ENCODE data around the gene TIGD6. TPM values are rescaled to one million over a fixed set of nuclear protein-coding genes. Genes with fewer than 3 reads are reported as not detected.

The TIGD6 gene
- polyA plus RNA-seq, 1 experiment, result 6.5 TPM

- ChIA-PET POLR2A (interaction anchor here (0.7 kb wide), 1 partner anchor 26 kb away, joined by 10 read pairs; no protein-coding TSS in a partner anchor), CTCF (interaction anchor here (0.6 to 1.3 kb wide), 4 partner anchors 13 to 196 kb away, joined by 3 to 7 read pairs (median 3); no protein-coding TSS in a partner anchor)
- no peak for TF ChIP-seq CTCF (IDR thresholded peaks at IDR 0.05; ENCODE audit: low read depth, low read length)
- no peak overlapping the region for H3K27ac ChIP-seq (ENCODE audit: low read depth, low read length)
- H3K27me3 ChIP-seq (ENCODE audit: control insufficient read depth, insufficient read depth, low read length), result no peaks in the 10 kb centered on the region
- H3K9me3 ChIP-seq (ENCODE audit: control insufficient read depth, insufficient read depth, low read length), result no peaks in the 10 kb centered on the region
- no peak overlapping the region for H3K4me3 ChIP-seq (ENCODE audit: low read depth, low read length)
- no peak for DNase-seq (ENCODE audit: low read depth, low spot score)
Measured at GRCh38 chr5:150023136-150023535, 22.7 kb upstream of the TIGD6 start.

DNA sequence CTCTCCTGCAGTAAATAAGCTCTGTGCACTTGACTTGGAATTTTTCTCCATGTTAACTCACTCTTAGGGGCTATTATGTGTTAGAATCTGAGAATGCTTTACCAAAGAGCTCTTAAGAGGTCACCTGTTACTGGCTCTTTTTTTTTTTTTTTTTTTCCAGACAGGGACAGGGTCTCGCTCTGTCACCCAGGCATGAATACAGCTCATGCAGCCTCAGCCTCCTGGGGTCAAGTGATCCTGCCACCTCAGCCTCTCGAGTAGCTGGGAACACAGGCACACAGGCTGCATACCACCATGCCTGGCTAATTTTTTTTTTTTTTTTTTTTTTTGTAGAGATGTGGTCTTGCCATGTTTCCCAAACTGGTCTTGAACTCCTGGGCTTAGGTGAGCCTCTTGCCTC, 22.2 kb upstream of the TIGD6 start:
- H3K27me3 ChIP-seq (ENCODE audit: control insufficient read depth, insufficient read depth, low read length), result no peaks in the 10 kb centered on the region
- ChIA-PET POLR2A (interaction anchor here (0.6 to 0.7 kb wide), 2 partner anchors 25 to 106 kb away, joined by 3 to 10 read pairs; no protein-coding TSS in a partner anchor), CTCF (interaction anchor here (0.6 to 1.4 kb wide), 6 partner anchors 14 to 195 kb away, joined by 3 to 7 read pairs (median 3); no protein-coding TSS in a partner anchor)
- DNase-seq (ENCODE audit: low read depth, low spot score), result no peak
- H3K27ac ChIP-seq (ENCODE audit: low read depth, low read length), result no peak overlapping the region
- no peak for TF ChIP-seq CTCF (IDR thresholded peaks at IDR 0.05; ENCODE audit: low read depth, low read length)
- no peak overlapping the region for H3K4me3 ChIP-seq (ENCODE audit: low read depth, low read length)
- no peaks in the 10 kb centered on the region for H3K9me3 ChIP-seq (ENCODE audit: control insufficient read depth, insufficient read depth, low read length)

- Histone ChIP-seq H3K4me3 (ENCODE audit: low read depth, low read length) (no peak overlapping the region), H3K27ac (ENCODE audit: low read depth, low read length) (peak overlapping the region; percentile 40), H3K27me3 (ENCODE audit: control insufficient read depth, insufficient read depth, low read length) (no peaks in the 10 kb centered on the region), H3K9me3 (ENCODE audit: control insufficient read depth, insufficient read depth, low read length) (no peaks in the 10 kb centered on the region)
- no peak for TF ChIP-seq CTCF (IDR thresholded peaks at IDR 0.05; ENCODE audit: low read depth, low read length)
- ChIA-PET POLR2A (interaction anchor here (0.6 kb wide), 1 partner anchor 106 kb away, joined by 3 read pairs; no protein-coding TSS in a partner anchor), CTCF (interaction anchor here (0.6 to 1.4 kb wide), 5 partner anchors 14 to 192 kb away, joined by 3 to 4 read pairs (median 3); no protein-coding TSS in a partner anchor)
- peak; percentile 47 for DNase-seq (ENCODE audit: low read depth, low spot score)
Measured at GRCh38 chr5:150022158-150022531, 21.7 kb upstream of the TIGD6 start.

GRCh38 chr5:150021491-150022157, 21.2 kb upstream of the TIGD6 start:
- no peak overlapping the region for H3K4me3 ChIP-seq (ENCODE audit: low read depth, low read length)
- no peak for TF ChIP-seq CTCF (IDR thresholded peaks at IDR 0.05; ENCODE audit: low read depth, low read length)
- no peaks in the 10 kb centered on the region for H3K27me3 ChIP-seq (ENCODE audit: control insufficient read depth, insufficient read depth, low read length)
- no peak for DNase-seq (ENCODE audit: low read depth, low spot score)
- H3K9me3 ChIP-seq (ENCODE audit: control insufficient read depth, insufficient read depth, low read length), result no peaks in the 10 kb centered on the region
- H3K27ac ChIP-seq (ENCODE audit: low read depth, low read length), result peak overlapping the region; percentile 40
- CTCF ChIA-PET, result interaction anchor here (0.7 to 1.4 kb wide), 3 partner anchors 9 to 191 kb away, joined by 3 to 4 read pairs (median 3); no protein-coding TSS in a partner anchor
- POLR2A ChIA-PET, result interaction anchor here (0.6 kb wide), 1 partner anchor 1741 kb away, joined by 4 read pairs; no protein-coding TSS in a partner anchor

- Histone ChIP-seq H3K27me3 (ENCODE audit: control insufficient read depth, insufficient read depth, low read length) (no peaks in the 10 kb centered on the region), H3K9me3 (ENCODE audit: control insufficient read depth, insufficient read depth, low read length) (peaks cover 8% of the 10 kb centered on the region), H3K4me3 (ENCODE audit: low read depth, low read length) (no peak overlapping the region), H3K27ac (ENCODE audit: low read depth, low read length) (no peak overlapping the region)
- CTCF ChIA-PET, result no interaction called here
- DNase-seq (ENCODE audit: low read depth, low spot score), result no peak
- no peak for TF ChIP-seq CTCF (IDR thresholded peaks at IDR 0.05; ENCODE audit: low read depth, low read length)
- POLR2A ChIA-PET, result interaction anchor here (0.5 kb wide), 1 partner anchor 584 kb away, joined by 5 read pairs; no protein-coding TSS in a partner anchor
Measured at GRCh38 chr5:150020249-150020648, 19.8 kb upstream of the TIGD6 start.
